Lung (tissue), 12 donors: ENCODE data around the gene CCDC90B. TPM values are rescaled to one million over a fixed set of nuclear protein-coding genes. Genes with fewer than 3 reads are reported as not detected.

Experiments
- ATAC-seq: fragments of 200-7000 bp; cut with Tn5 transposase; one replicate; pipeline ENCODE4 v1.9.1; 2020; ENCODE audit warnings: moderate number of reproducible peaks; ENCODE audit not compliant: insufficient read depth, low FRiP score
- DNase-seq, 3 donors: peaks; one replicate each; pipeline ENCODE4 v3.0.0-alpha.2; 2013 to 2017
- H3K27ac ChIP-seq, 2 donors: one replicate each; pipeline ENCODE4 v1.5.1; 2013; ENCODE audit warnings: mild to moderate bottlenecking in 2 of 2, moderate library complexity in 2 of 2, control low read depth in 1 of 2, inconsistent platforms in 1 of 2, low read depth in 1 of 2, low read length in 1 of 2
- H3K27me3 ChIP-seq, 3 donors: one replicate each; pipeline ENCODE4 v1.5.1; 2013; ENCODE audit warnings: low read length in 2 of 3; ENCODE audit not compliant: control insufficient read depth in 3 of 3, insufficient read depth in 3 of 3
- H3K36me3 ChIP-seq, 4 donors: one replicate each; pipeline ENCODE4 v1.5.1; 2013; ENCODE audit warnings: low read length in 4 of 4, mild to moderate bottlenecking in 1 of 4, moderate library complexity in 1 of 4; ENCODE audit not compliant: control insufficient read depth in 4 of 4, insufficient read depth in 4 of 4
- H3K4me1 ChIP-seq, 5 donors: one replicate each; pipeline ENCODE4 v1.5.1; 2013; ENCODE audit warnings: low read length in 5 of 5, mild to moderate bottlenecking in 2 of 5, moderate library complexity in 1 of 5; ENCODE audit not compliant: control insufficient read depth in 5 of 5, insufficient read depth in 5 of 5
- H3K4me3 ChIP-seq: one replicate; pipeline ENCODE4 v1.5.1; 2013; ENCODE audit warnings: mild to moderate bottlenecking, control low read depth, moderate library complexity
- H3K9ac ChIP-seq, 2 donors: one replicate each; pipeline ENCODE4 v1.5.1; 2013; ENCODE audit warnings: low read length in 2 of 2, control low read depth in 1 of 2; ENCODE audit not compliant: insufficient read depth in 1 of 2
- H3K9me3 ChIP-seq, 4 donors: one replicate each; pipeline ENCODE4 v1.5.1; 2013; ENCODE audit warnings: low read length in 3 of 4, mild to moderate bottlenecking in 1 of 4, moderate library complexity in 1 of 4; ENCODE audit not compliant: control insufficient read depth in 4 of 4, insufficient read depth in 3 of 4
- WGBS, 2 donors: extraction: QIAGEN DNeasy Blood & Tissue Kit; methylation state at CpG; one replicate each; pipeline ENCODE4 v1.1.7; 2013; 5-methylcytosine and 5-hydroxymethylcytosine counted together
- polyA plus RNA-seq, 2 donors: library from polyadenylated mRNA; stranded (reverse); fragments of 200-250 nt; gene quantifications; one replicate each; pipeline ENCODE4 v1.2.1, GENCODE V29; 2013
- total RNA-seq, 2 donors: library from RNA; depleted of rRNA in 1 of 2; stranded (reverse); fragments of >200 nt in 1 of 2; gene quantifications; one replicate each; pipeline ENCODE4 v1.2.1, GENCODE V29; 2014 to 2021
- TF ChIP-seq, protein P1 (sequence below): IDR thresholded peaks from 2 replicates; pipeline ENCODE4 v1.5.1; 2012; ENCODE audit warnings: mild to moderate bottlenecking; ENCODE audit errors: control extremely low read depth, extremely low read depth
- donor health status: control.
- donor health status: control.
- donor health status: Bipolar disorder and iron deficiency.
- donor health status: healthy.
- donor health status: DM: yes; HTN: yes; CAD: no.

The CCDC90B gene
- total and polyA plus RNA-seq, 4 donors = 18.8 to 60.9 (median 21.8) TPM

DNA sequence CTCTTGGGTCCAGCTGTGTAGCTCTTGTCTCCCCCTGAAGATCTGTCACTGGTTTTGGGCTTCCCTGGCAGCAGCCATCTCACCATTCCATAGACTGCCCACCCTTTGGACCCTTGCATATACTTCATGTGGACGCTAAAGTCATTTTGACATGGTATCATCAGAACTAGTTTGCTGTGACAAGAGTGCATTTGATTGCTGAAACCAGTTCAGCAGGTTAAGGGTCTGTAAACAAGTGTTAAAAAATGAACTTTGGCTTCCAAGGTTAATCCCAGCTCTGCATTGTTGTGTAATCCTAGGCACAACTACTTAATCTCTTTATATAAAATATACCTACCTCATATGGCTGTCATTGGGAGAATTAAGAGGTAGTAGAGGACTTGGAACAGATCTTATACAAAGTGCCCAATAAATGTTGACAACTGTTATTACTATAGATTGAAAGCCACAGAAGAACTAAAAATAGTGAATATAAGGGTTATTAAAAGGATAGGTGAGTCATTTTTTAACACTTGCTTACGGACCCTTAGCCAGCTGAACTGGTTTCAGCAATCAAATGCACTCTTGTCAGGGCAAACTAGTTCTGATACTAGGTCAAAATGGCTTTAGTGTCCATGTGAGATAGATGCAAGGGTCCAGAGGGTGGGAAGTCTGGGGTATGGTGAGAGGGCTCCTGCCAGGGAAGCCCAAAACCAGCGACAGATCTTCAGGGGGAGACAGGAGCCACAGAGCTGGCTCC, 29.4 kb downstream of the CCDC90B start:
- no peaks in the 10 kb centered on the region for H3K9me3 ChIP-seq

DNA sequence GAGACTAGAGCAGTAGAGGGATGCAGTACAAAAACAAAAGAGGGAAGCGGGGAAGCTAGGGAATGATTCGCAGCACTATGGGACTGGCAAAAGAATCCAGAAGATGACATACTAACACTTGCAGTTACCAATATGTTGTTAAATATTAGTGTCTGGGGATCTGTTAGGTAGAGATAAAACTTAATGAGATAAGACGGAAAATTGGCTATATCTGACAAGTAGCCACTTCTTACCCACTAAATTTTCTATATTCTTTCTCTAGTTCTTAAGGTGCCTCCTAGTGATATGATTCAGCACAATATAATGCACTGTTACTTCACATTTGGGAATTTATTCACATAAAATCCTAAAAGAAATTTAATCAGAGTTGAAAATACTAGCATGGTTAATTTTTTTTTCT, 30.8 kb downstream of the CCDC90B start:
- WGBS, 2 donors = 97% methylated on average over 3 of the region's 3 CpGs
- DNase-seq (no peak), ATAC-seq (no peak)
- no peak overlapping the region for H3K9ac ChIP-seq
- H3K9me3 ChIP-seq = no peaks in the 10 kb centered on the region
- H3K4me3 ChIP-seq = no peak overlapping the region
- H3K27ac ChIP-seq = no peak overlapping the region
- no peaks in the 10 kb centered on the region for H3K27me3 ChIP-seq
- peaks cover 0 to 7% (median 5%) of the 10 kb centered on the region in 4 donors for H3K36me3 ChIP-seq
- H3K4me1 ChIP-seq = no peaks in the 10 kb centered on the region
- TF ChIP-seq, protein P1, sequence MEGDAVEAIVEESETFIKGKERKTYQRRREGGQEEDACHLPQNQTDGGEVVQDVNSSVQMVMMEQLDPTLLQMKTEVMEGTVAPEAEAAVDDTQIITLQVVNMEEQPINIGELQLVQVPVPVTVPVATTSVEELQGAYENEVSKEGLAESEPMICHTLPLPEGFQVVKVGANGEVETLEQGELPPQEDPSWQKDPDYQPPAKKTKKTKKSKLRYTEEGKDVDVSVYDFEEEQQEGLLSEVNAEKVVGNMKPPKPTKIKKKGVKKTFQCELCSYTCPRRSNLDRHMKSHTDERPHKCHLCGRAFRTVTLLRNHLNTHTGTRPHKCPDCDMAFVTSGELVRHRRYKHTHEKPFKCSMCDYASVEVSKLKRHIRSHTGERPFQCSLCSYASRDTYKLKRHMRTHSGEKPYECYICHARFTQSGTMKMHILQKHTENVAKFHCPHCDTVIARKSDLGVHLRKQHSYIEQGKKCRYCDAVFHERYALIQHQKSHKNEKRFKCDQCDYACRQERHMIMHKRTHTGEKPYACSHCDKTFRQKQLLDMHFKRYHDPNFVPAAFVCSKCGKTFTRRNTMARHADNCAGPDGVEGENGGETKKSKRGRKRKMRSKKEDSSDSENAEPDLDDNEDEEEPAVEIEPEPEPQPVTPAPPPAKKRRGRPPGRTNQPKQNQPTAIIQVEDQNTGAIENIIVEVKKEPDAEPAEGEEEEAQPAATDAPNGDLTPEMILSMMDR = no peak

More for the DNA sequence above, 29.4 kb downstream of the CCDC90B start:
- ATAC-seq (no peak), DNase-seq (no peak)
- Histone ChIP-seq H3K4me1 (no peaks in the 10 kb centered on the region), H3K9ac (no peak overlapping the region), H3K36me3 (peaks cover 2 to 10% (median 7%) of the 10 kb centered on the region in 4 donors), H3K27me3 (no peaks in the 10 kb centered on the region), H3K4me3 (no peak overlapping the region), H3K27ac (no peak overlapping the region)
- TF ChIP-seq, protein P1 = no peak
- 65 to 74% methylated on average over 3 of the region's 3 CpGs for WGBS, 2 donors

DNA sequence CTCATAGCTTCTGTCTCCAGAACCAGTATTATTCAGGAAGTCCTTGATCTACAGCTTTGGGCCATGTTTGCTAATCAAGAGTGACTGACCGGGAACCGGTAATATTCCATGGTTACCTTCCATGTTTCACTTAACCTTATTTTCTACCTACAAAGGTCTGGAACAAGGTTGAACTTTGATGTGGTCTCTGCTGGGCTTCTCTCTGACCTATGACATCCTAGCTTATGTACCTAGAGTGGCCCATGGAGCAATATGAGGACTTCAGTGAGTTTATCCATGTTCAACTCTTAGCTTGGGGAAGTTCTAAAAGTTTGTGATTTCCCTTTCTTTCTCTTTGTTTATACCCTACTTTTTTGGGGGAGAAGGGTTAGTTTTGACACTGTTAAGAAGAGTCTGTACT, 33.2 kb downstream of the CCDC90B start:
- Histone ChIP-seq H3K27me3 (no peaks in the 10 kb centered on the region), H3K4me1 (no peaks in the 10 kb centered on the region), H3K4me3 (no peak overlapping the region), H3K27ac (no peak overlapping the region), H3K9me3 (no peaks in the 10 kb centered on the region), H3K36me3 (peaks cover 0 to 2% (median 0%) of the 10 kb centered on the region in 4 donors), H3K9ac (no peak overlapping the region)
- WGBS, 2 donors = 99 to 100% methylated on average over 2 of the region's 2 CpGs
- DNase-seq (no peak), ATAC-seq (no peak)
- TF ChIP-seq, protein P1 = no peak

DNA sequence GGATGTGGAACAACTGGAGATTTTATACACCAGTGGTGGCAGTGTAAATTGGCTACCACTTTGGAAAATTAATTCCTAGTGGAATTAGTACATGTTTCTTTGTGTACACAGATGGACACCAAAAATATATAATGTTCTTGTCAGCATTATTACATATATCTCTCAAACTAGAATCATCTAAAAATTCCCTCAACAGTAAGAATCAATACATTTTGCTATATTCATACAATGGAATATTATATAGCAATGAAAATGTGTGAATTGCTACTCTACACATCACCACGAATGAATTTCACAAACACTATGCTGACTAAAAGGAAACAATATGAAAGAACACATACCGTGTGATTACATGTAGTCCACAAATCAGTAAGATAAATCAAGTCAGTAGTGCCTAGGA, 33.9 kb downstream of the CCDC90B start:
- H3K9me3 ChIP-seq = no peaks in the 10 kb centered on the region
- TF ChIP-seq, protein P1 = no peak
- ATAC-seq (no peak), DNase-seq (no peak)
- no peak overlapping the region for H3K27ac ChIP-seq
- H3K27me3 ChIP-seq = no peaks in the 10 kb centered on the region
- no peaks in the 10 kb centered on the region for H3K4me1 ChIP-seq
- WGBS, 2 donors = 96 to 99% methylated on average over 2 of the region's 2 CpGs
- no peak overlapping the region for H3K9ac ChIP-seq
- no peaks in the 10 kb centered on the region for H3K36me3 ChIP-seq
- no peak overlapping the region for H3K4me3 ChIP-seq
